CD4-positive, CD25-positive, alpha-beta regulatory T cell (primary cell): Measurements from ENCODE around the gene MON1A. TPM values are rescaled to one million over a fixed set of nuclear protein-coding genes. Genes with fewer than 3 reads are reported as not detected.
"Not testable (repeated sequence)": the region's sequence is repeated elsewhere in the genome, so short reads cannot be mapped to it uniquely, and the experiment has no call there.

Source experiments
- ATAC-seq, 2 donors: fragments of 150-1000 bp; cut with Tn5 transposase; one replicate each; pipeline ENCODE4 v1.10.0; 2021; ENCODE audit warnings: low read depth in 2 of 2, moderate number of reproducible peaks in 2 of 2, moderate library complexity in 1 of 2
- DNase-seq, 3 donors: peaks; one replicate each; pipeline versions ENCODE4 v3.0.0 to v3.0.0-alpha.2; 2012 to 2022; ENCODE audit warnings: mixed read lengths in 1 of 3
- H3K27ac ChIP-seq: one replicate; pipeline ENCODE4 v1.7.0; 2013; ENCODE audit warnings: mild to moderate bottlenecking, low read length; ENCODE audit not compliant: insufficient read depth, poor library complexity, severe bottlenecking
- H3K27me3 ChIP-seq: one replicate; pipeline ENCODE4 v1.7.0; 2013; ENCODE audit warnings: low read length; ENCODE audit not compliant: control insufficient read depth, insufficient read depth
- H3K36me3 ChIP-seq: one replicate; pipeline ENCODE4 v1.7.0; 2013; ENCODE audit warnings: mild to moderate bottlenecking, low read length, moderate library complexity; ENCODE audit not compliant: control insufficient read depth, insufficient read depth
- H3K4me1 ChIP-seq: 2 replicates; pipeline ENCODE4 v1.7.0; 2013; ENCODE audit warnings: mild to moderate bottlenecking, low read length; ENCODE audit not compliant: insufficient read depth, control insufficient read depth, poor library complexity, severe bottlenecking
- H3K4me3 ChIP-seq: one replicate; pipeline ENCODE4 v1.7.0; 2013; ENCODE audit warnings: low read depth, mild to moderate bottlenecking, low read length, moderate library complexity
- H3K9me3 ChIP-seq, 2 experiments: 1 replicate in 1 of 2; 2 replicates in 1 of 2; pipeline ENCODE4 v1.7.0; 2013; ENCODE audit warnings: low read length in 2 of 2, mild to moderate bottlenecking in 1 of 2, moderate library complexity in 1 of 2; ENCODE audit not compliant: control insufficient read depth in 2 of 2
- H3K27ac Mint-ChIP-seq, 3 donors: one replicate each; pipeline ENCODE4 v1.8.0; 2020 to 2022; ENCODE audit warnings: mild to moderate bottlenecking in 3 of 3, mixed read lengths in 3 of 3, moderate library complexity in 2 of 3
- H3K27me3 Mint-ChIP-seq: one replicate; pipeline ENCODE4 v1.8.0; 2022; ENCODE audit warnings: mild to moderate bottlenecking, mixed read lengths
- H3K36me3 Mint-ChIP-seq: one replicate; pipeline ENCODE4 v1.8.0; 2020; ENCODE audit warnings: mixed read lengths
- H3K4me1 Mint-ChIP-seq, 4 donors: one replicate each; pipeline ENCODE4 v1.8.0; 2020 to 2022; ENCODE audit warnings: mixed read lengths in 4 of 4, mild to moderate bottlenecking in 1 of 4
- H3K4me3 Mint-ChIP-seq, 4 donors: one replicate each; pipeline ENCODE4 v1.8.0; 2020 to 2022; ENCODE audit warnings: mild to moderate bottlenecking in 4 of 4, mixed read lengths in 4 of 4, moderate library complexity in 3 of 4
- H3K9me3 Mint-ChIP-seq, 7 donors: one replicate each; pipeline ENCODE4 v1.8.0; 2020 to 2022; ENCODE audit warnings: mixed read lengths in 7 of 7, mild to moderate bottlenecking in 3 of 7, moderate library complexity in 2 of 7
- polyA plus RNA-seq, 4 donors: library from polyadenylated mRNA; unstranded; fragments of 300-500 nt; fragmentation: Illumina TruSeq; gene quantifications; one replicate each; pipeline ENCODE4 v1.2.3, GENCODE V29; 2021
- total RNA-seq: library from RNA; stranded (reverse); gene quantifications from one replicate; pipeline ENCODE4 v1.2.3, GENCODE V29; 2022

MON1A gene
- total and polyA plus RNA-seq, 5 donors from 2014 or later, result 4.7 to 20.1 (median 19.2) TPM

- Histone ChIP-seq H3K4me3 (peak overlapping the region; percentile 44), H3K4me1 (peaks cover 26% of the 10 kb centered on the region), H3K27me3 (no peaks in the 10 kb centered on the region), H3K36me3 (peaks cover 14% of the 10 kb centered on the region), H3K27ac (no peak overlapping the region), H3K9me3 (no peaks in the 10 kb centered on the region)
- H3K27ac Mint-ChIP-seq, result peak overlapping the region in 2 of 3 donors; percentile 92
- peaks cover 12% of the 10 kb centered on the region for H3K36me3 Mint-ChIP-seq
- DNase-seq (peak; percentile 31 to 65 (median 53)), ATAC-seq (peak; percentile 23 to 40)
- no peaks in the 10 kb centered on the region for H3K27me3 Mint-ChIP-seq
- peaks cover 13 to 41% (median 19%) of the 10 kb centered on the region in 4 donors for H3K4me1 Mint-ChIP-seq
- H3K4me3 Mint-ChIP-seq, result peak overlapping the region; percentile 65 to 86 (median 72)
- no peaks in the 10 kb centered on the region for H3K9me3 Mint-ChIP-seq
These were observed 23.4 kb downstream of the MON1A start for GRCh38 chr3:49906073-49906743.

GRCh38 chr3:49904448-49904847 lies 25.2 kb downstream of the MON1A start:
- not testable (repeated sequence) for H3K36me3 ChIP-seq, H3K4me3 ChIP-seq, H3K9me3 Mint-ChIP-seq, H3K27me3 Mint-ChIP-seq, H3K36me3 Mint-ChIP-seq, H3K27me3 ChIP-seq, DNase-seq, H3K9me3 ChIP-seq, ATAC-seq
- H3K4me1 ChIP-seq, result peaks cover 26% of the 10 kb centered on the region
- Mint-ChIP-seq H3K4me3 (peak overlapping the region in 3 of 4 donors; percentile 86 to 88 (median 87)), H3K4me1 (peaks cover 13 to 40% (median 19%) of the 10 kb centered on the region in 4 donors), H3K27ac (peak overlapping the region in 2 of 3 donors; percentile 88 to 96)
- peak overlapping the region; percentile 47 for H3K27ac ChIP-seq

GRCh38 chr3:49903451-49904424 lies 25.9 kb downstream of the MON1A start, which contains the start of gene MST1R:
TSS of gene MST1R (minus strand) at chr3:49903873. CDS start at chr3:49903609, 264 bp downstream.
- H3K36me3 Mint-ChIP-seq, result no peaks in the 10 kb centered on the region
- no peaks in the 10 kb centered on the region for H3K27me3 Mint-ChIP-seq
- peaks cover 13 to 40% (median 19%) of the 10 kb centered on the region in 4 donors for H3K4me1 Mint-ChIP-seq
- H3K4me3 Mint-ChIP-seq, result peak within 1 kb of the TSS; percentile 86 to 92 (median 88)
- Histone ChIP-seq H3K27ac (peak within 1 kb of the TSS; percentile 47), H3K4me1 (peaks cover 26% of the 10 kb centered on the region), H3K27me3 (no peaks in the 10 kb centered on the region), H3K4me3 (peak within 1 kb of the TSS; percentile 44), H3K9me3 (no peaks in the 10 kb centered on the region), H3K36me3 (no peaks in the 10 kb centered on the region)
- no peaks in the 10 kb centered on the region for H3K9me3 Mint-ChIP-seq
- peak within 1 kb of the TSS; percentile 85 to 96 (median 88) for H3K27ac Mint-ChIP-seq
- ATAC-seq (peak; percentile 97 to 98), DNase-seq (peak; percentile 76 to 91 (median 85))

DNA sequence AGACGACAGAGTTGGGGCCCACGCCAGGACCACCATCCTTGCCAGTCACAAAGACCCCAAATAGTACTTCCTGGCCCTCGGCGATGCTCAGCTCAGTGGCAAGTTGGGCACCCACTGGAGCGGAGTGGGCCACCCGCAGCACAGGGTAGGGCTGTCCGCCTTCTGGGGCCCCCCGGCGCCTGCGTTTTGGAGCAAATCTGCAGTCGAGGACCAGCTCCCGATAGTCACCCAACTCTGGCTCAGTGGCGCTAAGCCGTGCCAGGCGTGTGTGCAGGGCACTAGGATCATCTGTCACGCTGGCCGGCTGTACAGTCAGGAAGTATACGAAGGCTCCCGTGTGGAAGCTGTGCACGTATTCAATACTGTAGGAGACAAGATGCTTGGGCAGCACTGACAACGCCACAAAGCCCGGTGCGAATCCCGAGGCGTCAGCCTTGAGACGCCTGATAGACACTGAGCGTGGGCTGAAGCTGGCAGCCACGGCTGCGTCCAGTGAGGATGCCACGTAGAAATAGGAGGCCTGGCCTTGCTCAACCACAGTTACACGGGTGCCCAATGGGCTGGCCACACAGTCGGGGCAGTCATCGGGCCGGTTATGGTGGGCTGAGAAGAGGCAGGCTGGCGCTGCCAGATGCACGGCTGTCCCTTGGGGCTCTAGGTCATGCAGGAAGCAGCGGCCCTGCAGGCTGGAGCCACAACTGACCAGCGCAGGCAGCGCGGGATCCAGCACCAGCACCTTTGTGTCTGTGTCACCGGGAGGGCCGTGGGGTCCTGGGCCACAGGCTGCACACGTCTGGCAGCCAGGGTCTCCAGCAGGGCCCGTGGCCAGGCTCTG lies 26.9 kb downstream of the MON1A start:
- H3K4me1 ChIP-seq, result peaks cover 26% of the 10 kb centered on the region
- H3K27ac ChIP-seq, result no peak overlapping the region
- ATAC-seq (no peak), DNase-seq (no peak)
- Mint-ChIP-seq H3K9me3 (no peaks in the 10 kb centered on the region), H3K27ac (no peak overlapping the region), H3K4me3 (peak overlapping the region in 1 of 4 donors; percentile 7), H3K36me3 (no peaks in the 10 kb centered on the region), H3K4me1 (peaks cover 13 to 40% (median 19%) of the 10 kb centered on the region in 4 donors), H3K27me3 (no peaks in the 10 kb centered on the region)
- no peak overlapping the region for H3K4me3 ChIP-seq
- no peaks in the 10 kb centered on the region for H3K9me3 ChIP-seq
- H3K36me3 ChIP-seq, result no peaks in the 10 kb centered on the region
- H3K27me3 ChIP-seq, result no peaks in the 10 kb centered on the region

GRCh38 chr3:49901366-49902339 lies 28.0 kb downstream of the MON1A start:
- Mint-ChIP-seq H3K9me3 (no peaks in the 10 kb centered on the region), H3K36me3 (no peaks in the 10 kb centered on the region), H3K27ac (peak overlapping the region in 1 of 3 donors; percentile 54), H3K27me3 (no peaks in the 10 kb centered on the region), H3K4me3 (peak overlapping the region in 1 of 4 donors; percentile 38), H3K4me1 (peaks cover 11 to 36% (median 16%) of the 10 kb centered on the region in 4 donors)
- Histone ChIP-seq H3K27me3 (no peaks in the 10 kb centered on the region), H3K27ac (no peak overlapping the region), H3K36me3 (no peaks in the 10 kb centered on the region), H3K9me3 (no peaks in the 10 kb centered on the region), H3K4me3 (no peak overlapping the region), H3K4me1 (peaks cover 25% of the 10 kb centered on the region)
- no peak for DNase-seq
- ATAC-seq, result no peak

DNA sequence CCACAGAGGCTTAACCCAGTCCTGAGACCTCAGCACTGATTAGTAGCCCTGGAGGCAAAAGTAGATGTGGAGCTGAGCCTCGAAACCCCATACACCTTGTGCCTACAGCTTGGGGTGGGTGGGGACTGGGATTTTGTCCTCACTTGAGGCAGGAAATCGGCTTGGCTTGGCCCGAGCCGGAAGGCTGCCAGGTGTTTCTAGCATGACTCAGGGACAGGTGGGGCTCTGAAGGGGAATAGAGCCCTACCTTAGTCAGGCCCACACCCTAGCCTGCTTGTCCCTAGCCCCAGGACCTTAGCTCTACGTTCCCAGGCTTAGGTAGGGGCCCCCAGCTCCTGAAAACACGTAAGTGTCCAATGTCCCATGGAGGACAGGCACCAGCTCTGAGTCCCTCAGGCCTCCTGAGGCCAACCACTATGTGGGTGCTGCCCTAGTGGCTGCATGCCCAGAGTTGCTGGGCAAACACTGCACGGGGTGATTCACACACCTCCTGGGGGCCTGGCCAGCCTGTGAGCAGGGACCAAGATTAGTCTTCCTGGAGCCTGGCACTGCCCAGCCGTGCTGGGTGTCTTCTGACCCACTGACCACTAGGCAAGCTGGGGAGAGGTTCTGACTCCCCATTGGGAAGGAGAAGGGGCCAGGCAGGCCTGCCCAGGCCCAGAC lies 29.0 kb downstream of the MON1A start:
- peak overlapping the region in 1 of 3 donors; percentile 54 for H3K27ac Mint-ChIP-seq
- DNase-seq, result no peak
- no peaks in the 10 kb centered on the region for H3K9me3 Mint-ChIP-seq
- H3K36me3 Mint-ChIP-seq, result no peaks in the 10 kb centered on the region
- H3K27me3 ChIP-seq, result no peaks in the 10 kb centered on the region
- no peak for ATAC-seq
- H3K9me3 ChIP-seq, result no peaks in the 10 kb centered on the region
- H3K36me3 ChIP-seq, result no peaks in the 10 kb centered on the region
- no peak overlapping the region for H3K27ac ChIP-seq
- peaks cover 3 to 25% (median 7%) of the 10 kb centered on the region in 4 donors for H3K4me1 Mint-ChIP-seq
- no peak overlapping the region for H3K4me3 ChIP-seq
- H3K4me1 ChIP-seq, result peaks cover 15% of the 10 kb centered on the region
- no peak overlapping the region for H3K4me3 Mint-ChIP-seq
- H3K27me3 Mint-ChIP-seq, result no peaks in the 10 kb centered on the region
